Panc1 (cell line): Measurements from ENCODE around the gene APOL6. TPM values are rescaled to one million over a fixed set of nuclear protein-coding genes. Genes with fewer than 3 reads are reported as not detected.
A peak's percentile ranks its signal among the peaks of the same experiment; 100 is the strongest.

ENCODE experiments used
- ATAC-seq: fragments of 200-7000 bp; cut with Tn5 transposase; 2 replicates; pipeline ENCODE4 v1.9.1; 2020; ENCODE audit warnings: mild to moderate bottlenecking, moderate library complexity
- BruUV-seq: library from RNA; stranded (reverse); fragments of 400-500 nt; replicated peaks from 2 replicates; lab custom pipeline; 2021; lab: Mats Ljungman, UMichigan
- CTCF ChIA-PET: fragments of 300-600 bp; sonication (Branson Sonifier 250); formaldehyde crosslinking; loops from one replicate; lab custom pipeline; 2022; ENCODE audit warnings: antibody characterized with exemption; lab: Charles Lee
- POLR2A ChIA-PET: fragments of 300-600 bp; sonication (Branson Sonifier 250); formaldehyde crosslinking; loops from one replicate; lab custom pipeline; 2022; ENCODE audit warnings: antibody characterized with exemption; lab: Charles Lee
- DNase-seq: peaks from one replicate; pipeline ENCODE4 v3.0.0-alpha.2; 2010; ENCODE audit warnings: low read depth, low spot score
- H3K27ac ChIP-seq: 2 replicates; pipeline ENCODE4 v1.5.1; 2011; ENCODE audit warnings: mild to moderate bottlenecking, low read length, inconsistent platforms
- H3K27me3 ChIP-seq: fragments of 200-500 bp; sonication (Bioruptor generic); 2 replicates; pipeline ENCODE4 v1.6.0; 2014; ENCODE audit warnings: low read length, inconsistent platforms; ENCODE audit not compliant: control insufficient read depth, insufficient read depth
- H3K36me3 ChIP-seq: fragments of 200-500 bp; sonication (Bioruptor generic); 2 replicates; pipeline ENCODE4 v1.5.1; 2014; ENCODE audit warnings: inconsistent platforms, mild to moderate bottlenecking, low read length, moderate library complexity; ENCODE audit not compliant: control insufficient read depth, insufficient read depth
- H3K4me1 ChIP-seq: 2 replicates; pipeline ENCODE4 v1.5.1; 2011; ENCODE audit warnings: inconsistent platforms, mild to moderate bottlenecking, low read length, moderate library complexity; ENCODE audit not compliant: control insufficient read depth, insufficient read depth
- H3K4me3 ChIP-seq, 2 experiments: 2 replicates each; pipeline ENCODE4 v1.5.1; 2011 to 2012; ENCODE audit warnings: low read depth in 2 of 2, low read length in 2 of 2, mild to moderate bottlenecking in 2 of 2, inconsistent platforms in 1 of 2, moderate library complexity in 1 of 2
- H3K9me3 ChIP-seq: fragments of 200-500 bp; sonication (Bioruptor generic); 2 replicates; pipeline ENCODE4 v1.5.1; 2014; ENCODE audit warnings: low read depth, mild to moderate bottlenecking, inconsistent platforms, low read length, moderate library complexity; ENCODE audit not compliant: control insufficient read depth, insufficient read depth
- CTCF ChIP-seq: fragments of 450-650 bp; IDR thresholded peaks from 2 replicates; pipeline ENCODE4 v1.5.1; 2017; ENCODE audit warnings: mild to moderate bottlenecking
- POLR2AphosphoS5 ChIP-seq: IDR thresholded peaks from 2 replicates; pipeline ENCODE4 v1.6.1; 2012; ENCODE audit warnings: mild to moderate bottlenecking, low read depth, low read length, moderate library complexity
- REST ChIP-seq, 2 experiments: IDR thresholded peaks; 2 replicates each; pipeline ENCODE4 v1.6.1; 2011 to 2012; ENCODE audit warnings: low read depth in 2 of 2, control low read depth in 1 of 2, low read length in 1 of 2, mild to moderate bottlenecking in 1 of 2, moderate library complexity in 1 of 2; ENCODE audit not compliant: insufficient read depth in 1 of 2
- SIN3A ChIP-seq: IDR thresholded peaks from 2 replicates; pipeline ENCODE4 v1.6.1; 2012; ENCODE audit warnings: low read depth, mild to moderate bottlenecking, low read length, moderate library complexity, borderline replicate concordance; ENCODE audit not compliant: insufficient read depth
- TCF7L2 ChIP-seq: IDR thresholded peaks from 2 replicates; pipeline ENCODE4 v1.6.1; 2011; ENCODE audit warnings: mild to moderate bottlenecking, low read depth, low read length, inconsistent platforms
- in situ Hi-C: cut with HindIII; loops from 2 replicates; pipeline ENCODE4 v1.10.0; 2016; ENCODE audit warnings: low sequenced_read_pairs, low pct_unique_long_range_greater_than_20kb
- intact Hi-C: fragments of 100-400 bp; cut with micrococcal nuclease; formaldehyde crosslinking; loops from one replicate; pipeline ENCODE4 v1.10.0; 2022; ENCODE audit not compliant: unreplicated experiment
- total RNA-seq: library from RNA; stranded (reverse); gene quantifications from one replicate; pipeline ENCODE4 v1.2.1, GENCODE V29; 2021; ENCODE audit not compliant: unreplicated experiment

APOL6 gene
- total RNA-seq, 1 experiment from 2014 or later: 16.4 TPM

GRCh38 chr22:35617137-35617755 lies 31.0 kb upstream of the APOL6 start, which contains the start of gene MB:
Gene MB (minus strand): TSS chr22:35617329. CDS start chr22:35617257, 72 bp downstream.
- H3K36me3 ChIP-seq: no peaks in the 10 kb centered on the region
- no TSS peak for BruUV-seq
- no peaks in the 10 kb centered on the region for H3K9me3 ChIP-seq
- TF ChIP-seq TCF7L2 (no peak), POLR2AphosphoS5 (no peak), REST (IDR thresholded peaks at IDR 0.05; ENCODE audit: insufficient read depth in 1 of 2, low read depth in 2 of 2, low read length in 1 of 2) (no peak), SIN3A (no peak), CTCF (no peak)
- peaks cover 31% of the 10 kb centered on the region for H3K4me1 ChIP-seq
- H3K4me3 ChIP-seq: no peak within 1 kb of the TSS
- intact Hi-C loops: no loop called here
- CTCF ChIA-PET: no interaction called here
- peak within 1 kb of the TSS; percentile 86 for H3K27ac ChIP-seq
- DNase-seq (no peak), ATAC-seq (no peak)
- POLR2A ChIA-PET: interaction anchor here (0.7 kb wide), 1 partner anchor 125 kb away, joined by 9 read pairs; no protein-coding TSS in a partner anchor
- no peaks in the 10 kb centered on the region for H3K27me3 ChIP-seq
- in situ Hi-C loops: no loop called here

- H3K9me3 ChIP-seq: no peaks in the 10 kb centered on the region
- POLR2A ChIA-PET: interaction anchor here (1.0 kb wide), 1 partner anchor 116 kb away, joined by 4 read pairs; no protein-coding TSS in a partner anchor
- DNase-seq (no peak), ATAC-seq (no peak)
- intact Hi-C loops: no loop called here
- H3K27me3 ChIP-seq: no peaks in the 10 kb centered on the region
- in situ Hi-C loops: no loop called here
- BruUV-seq: no TSS peak
- no peaks in the 10 kb centered on the region for H3K36me3 ChIP-seq
- no peak overlapping the region for H3K4me3 ChIP-seq
- peak overlapping the region; percentile 97 for H3K27ac ChIP-seq
- peaks cover 43% of the 10 kb centered on the region for H3K4me1 ChIP-seq
- CTCF ChIA-PET: no interaction called here
- no peak for TF ChIP-seq REST (IDR thresholded peaks at IDR 0.05; ENCODE audit: insufficient read depth in 1 of 2, low read depth in 2 of 2, low read length in 1 of 2)
- no peak for TF ChIP-seq POLR2AphosphoS5
- TF ChIP-seq CTCF: no peak
- no peak for TF ChIP-seq SIN3A
- TF ChIP-seq TCF7L2: no peak
These were observed 29.6 kb upstream of the APOL6 start for GRCh38 chr22:35618427-35619223.
